Mammary epithelial cell (primary cell): Measurements from ENCODE around the gene IRS2.

Source experiments
- CTCF ChIP-seq, 2 donors: IDR thresholded peaks in 1 of 2; conservative IDR thresholded peaks in 1 of 2; 2 replicates each; pipeline ENCODE4 v1.5.1; 2011 to 2012; ENCODE audit warnings: inconsistent platforms in 2 of 2, low read length in 2 of 2, mild to moderate bottlenecking in 2 of 2, control low read depth in 1 of 2, low read depth in 1 of 2; ENCODE audit not compliant: insufficient read depth in 1 of 2; ENCODE audit errors: extremely low read depth in 1 of 2
- EZH2 ChIP-seq: IDR thresholded peaks from 2 replicates; pipeline ENCODE4 v1.6.1; 2012; ENCODE audit warnings: low read length, inconsistent platforms, borderline replicate concordance

- TF ChIP-seq CTCF (conservative IDR thresholded peaks at IDR 0.05 in 1 of 2, IDR thresholded peaks at IDR 0.05 in 1 of 2; ENCODE audit: extremely low read depth in 1 of 2, insufficient read depth in 1 of 2, low read depth in 1 of 2, low read length in 2 of 2) (no peak), EZH2 (no peak)
Observed at GRCh38 chr13:109810761-109811510, 24.6 kb upstream of the IRS2 start.
